Osteoblast (primary cell): ENCODE results near the gene VPS13D. TPM values are rescaled to one million over a fixed set of nuclear protein-coding genes. Genes with fewer than 3 reads are reported as not detected.
A peak's percentile ranks its signal among the peaks of the same experiment; 100 is the strongest.

Source experiments
- DNase-seq: peaks from one replicate; pipeline ENCODE4 v3.0.0; 2011; ENCODE audit warnings: low spot score, mixed read lengths; ENCODE audit not compliant: insufficient read length; ENCODE audit errors: missing footprints
- H2AFZ ChIP-seq: 2 replicates; pipeline ENCODE4 v1.6.0; 2011; ENCODE audit warnings: mild to moderate bottlenecking, low read length
- H3K27ac ChIP-seq: 2 replicates; pipeline ENCODE4 v1.5.1; 2011; ENCODE audit warnings: mild to moderate bottlenecking, low read depth, low read length, moderate library complexity
- H3K27me3 ChIP-seq: 2 replicates; pipeline ENCODE4 v1.6.0; 2012; ENCODE audit warnings: mild to moderate bottlenecking, control low read depth, inconsistent platforms, low read length, moderate library complexity; ENCODE audit not compliant: insufficient read depth
- H3K36me3 ChIP-seq: 2 replicates; pipeline ENCODE4 v1.5.1; 2011; ENCODE audit warnings: mild to moderate bottlenecking, low read length, control low read depth, moderate library complexity; ENCODE audit not compliant: insufficient read depth
- H3K4me1 ChIP-seq: 2 replicates; pipeline ENCODE4 v1.5.1; 2011; ENCODE audit warnings: mild to moderate bottlenecking, low read length, control low read depth, moderate library complexity; ENCODE audit not compliant: insufficient read depth
- H3K4me2 ChIP-seq: 2 replicates; pipeline ENCODE4 v1.6.0; 2011; ENCODE audit warnings: mild to moderate bottlenecking, low read length; ENCODE audit not compliant: insufficient read depth
- H3K4me3 ChIP-seq: fragments of 200-600 bp; sonication (generic); 3 replicates; pipeline ENCODE4 v1.5.1; 2012; ENCODE audit warnings: mild to moderate bottlenecking, low read length, inconsistent platforms; ENCODE audit not compliant: insufficient read depth
- H3K79me2 ChIP-seq: 2 replicates; pipeline ENCODE4 v1.6.0; 2012; ENCODE audit warnings: mild to moderate bottlenecking, low read length, control low read depth, inconsistent platforms; ENCODE audit not compliant: insufficient read depth
- H3K9me3 ChIP-seq: 2 replicates; pipeline ENCODE4 v1.5.1; 2011; ENCODE audit warnings: low read depth, low read length, control low read depth
- H4K20me1 ChIP-seq: 2 replicates; pipeline ENCODE4 v1.6.0; 2012; ENCODE audit warnings: mild to moderate bottlenecking, low read length, control low read depth; ENCODE audit not compliant: insufficient read depth
- total RNA-seq: library from RNA; depleted of rRNA; stranded (reverse); fragments of >200 nt; gene quantifications from 2 replicates; pipeline ENCODE4 v1.2.3, GENCODE V29; 2012
- TF ChIP-seq, protein P1 (sequence below): IDR thresholded peaks from 2 replicates; pipeline ENCODE4 v1.5.1; 2011; ENCODE audit warnings: mild to moderate bottlenecking, low read depth, low read length, moderate library complexity; ENCODE audit errors: extremely low read depth

The VPS13D gene
- total RNA-seq, 1 donor = 48.5 TPM

DNA sequence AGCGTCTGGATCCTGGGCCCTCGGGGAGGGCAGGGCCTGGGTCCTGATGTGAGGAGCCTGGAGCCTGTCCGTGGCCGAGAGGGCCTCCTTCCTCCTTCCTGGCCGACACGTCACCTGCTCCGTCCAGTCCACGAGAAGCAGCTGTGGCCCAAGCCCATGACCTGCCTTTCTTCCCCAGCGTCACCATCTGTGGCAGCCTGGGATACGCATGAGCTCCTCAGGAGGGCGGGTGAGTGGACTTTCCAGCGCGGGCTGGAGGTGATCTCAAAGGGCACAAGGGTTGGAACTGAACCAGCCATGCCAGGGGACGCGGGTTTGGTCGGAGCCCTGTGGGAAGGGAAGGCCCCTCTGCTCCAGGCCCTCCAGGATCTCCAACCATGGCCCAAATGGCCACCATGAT, 297.7 kb downstream of the VPS13D start:
- no peak overlapping the region for H2AFZ ChIP-seq
- TF ChIP-seq, protein P1, sequence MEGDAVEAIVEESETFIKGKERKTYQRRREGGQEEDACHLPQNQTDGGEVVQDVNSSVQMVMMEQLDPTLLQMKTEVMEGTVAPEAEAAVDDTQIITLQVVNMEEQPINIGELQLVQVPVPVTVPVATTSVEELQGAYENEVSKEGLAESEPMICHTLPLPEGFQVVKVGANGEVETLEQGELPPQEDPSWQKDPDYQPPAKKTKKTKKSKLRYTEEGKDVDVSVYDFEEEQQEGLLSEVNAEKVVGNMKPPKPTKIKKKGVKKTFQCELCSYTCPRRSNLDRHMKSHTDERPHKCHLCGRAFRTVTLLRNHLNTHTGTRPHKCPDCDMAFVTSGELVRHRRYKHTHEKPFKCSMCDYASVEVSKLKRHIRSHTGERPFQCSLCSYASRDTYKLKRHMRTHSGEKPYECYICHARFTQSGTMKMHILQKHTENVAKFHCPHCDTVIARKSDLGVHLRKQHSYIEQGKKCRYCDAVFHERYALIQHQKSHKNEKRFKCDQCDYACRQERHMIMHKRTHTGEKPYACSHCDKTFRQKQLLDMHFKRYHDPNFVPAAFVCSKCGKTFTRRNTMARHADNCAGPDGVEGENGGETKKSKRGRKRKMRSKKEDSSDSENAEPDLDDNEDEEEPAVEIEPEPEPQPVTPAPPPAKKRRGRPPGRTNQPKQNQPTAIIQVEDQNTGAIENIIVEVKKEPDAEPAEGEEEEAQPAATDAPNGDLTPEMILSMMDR = no peak
- no peaks in the 10 kb centered on the region for H3K9me3 ChIP-seq
- H3K27ac ChIP-seq = no peak overlapping the region
- H3K4me2 ChIP-seq = no peak overlapping the region
- peaks cover 12% of the 10 kb centered on the region for H3K4me1 ChIP-seq
- no peak overlapping the region for H3K4me3 ChIP-seq
- no peaks in the 10 kb centered on the region for H3K27me3 ChIP-seq
- H4K20me1 ChIP-seq = no peaks in the 10 kb centered on the region
- peak; percentile 31 for DNase-seq
- H3K79me2 ChIP-seq = no peaks in the 10 kb centered on the region
- H3K36me3 ChIP-seq = no peaks in the 10 kb centered on the region

GRCh38 chr1:12528021-12528852, 298.4 kb downstream of the VPS13D start:
- H3K27ac ChIP-seq = peak overlapping the region; percentile 72

DNA sequence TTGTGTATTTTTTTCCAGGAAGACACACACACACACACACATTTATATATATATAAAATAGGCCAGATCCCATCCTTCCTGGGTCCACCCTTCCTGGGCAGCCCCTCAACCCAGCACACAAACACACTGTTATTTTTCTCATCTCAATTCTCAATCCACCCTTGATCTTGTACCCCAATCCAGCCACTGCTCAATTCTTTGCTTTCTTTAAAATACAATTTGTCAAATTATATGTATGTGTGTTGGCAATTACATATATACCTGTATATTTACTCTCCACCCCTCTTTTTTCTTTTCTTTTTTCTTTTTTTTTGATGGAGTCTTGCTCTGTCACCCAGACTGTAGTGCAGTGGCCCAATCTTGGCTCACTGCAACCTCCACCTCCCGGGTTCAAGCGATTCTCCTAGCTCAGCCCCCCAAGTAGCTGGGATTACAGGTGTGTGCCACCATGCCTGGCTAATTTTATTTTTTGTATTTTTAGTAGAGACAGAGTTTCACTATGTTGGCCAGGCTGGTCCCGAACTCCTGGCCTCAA, 299.9 kb downstream of the VPS13D start:
- Histone ChIP-seq H3K4me3 (no peak overlapping the region), H2AFZ (no peak overlapping the region), H3K9me3 (no peaks in the 10 kb centered on the region), H3K4me2 (no peak overlapping the region), H3K27ac (no peak overlapping the region), H3K36me3 (no peaks in the 10 kb centered on the region), H3K4me1 (peaks cover 12% of the 10 kb centered on the region), H3K79me2 (no peaks in the 10 kb centered on the region), H4K20me1 (no peaks in the 10 kb centered on the region), H3K27me3 (no peaks in the 10 kb centered on the region)
- TF ChIP-seq, protein P1 = no peak
- DNase-seq = no peak

More at GRCh38 chr1:12528021-12528852, 298.4 kb downstream of the VPS13D start:
- H3K9me3 ChIP-seq = no peaks in the 10 kb centered on the region
- no peak overlapping the region for H2AFZ ChIP-seq
- H4K20me1 ChIP-seq = no peaks in the 10 kb centered on the region
- peak; percentile 89 for DNase-seq
- H3K4me1 ChIP-seq = peaks cover 12% of the 10 kb centered on the region
- no peaks in the 10 kb centered on the region for H3K27me3 ChIP-seq
- no peaks in the 10 kb centered on the region for H3K36me3 ChIP-seq
- H3K4me2 ChIP-seq = peak overlapping the region; percentile 49
- TF ChIP-seq, protein P1 = no peak
- H3K79me2 ChIP-seq = no peaks in the 10 kb centered on the region
- peak overlapping the region; percentile 33 for H3K4me3 ChIP-seq

- no peak for DNase-seq
- H3K4me2 ChIP-seq = no peak overlapping the region
- no peaks in the 10 kb centered on the region for H3K9me3 ChIP-seq
- no peaks in the 10 kb centered on the region for H3K36me3 ChIP-seq
- H3K79me2 ChIP-seq = no peaks in the 10 kb centered on the region
- no peak overlapping the region for H3K4me3 ChIP-seq
- H4K20me1 ChIP-seq = no peaks in the 10 kb centered on the region
- H3K4me1 ChIP-seq = peaks cover 10% of the 10 kb centered on the region
- H2AFZ ChIP-seq = no peak overlapping the region
- no peaks in the 10 kb centered on the region for H3K27me3 ChIP-seq
- no peak overlapping the region for H3K27ac ChIP-seq
- TF ChIP-seq, protein P1 = no peak
Observed at GRCh38 chr1:12530462-12531178, 300.8 kb downstream of the VPS13D start.
